ENCODE results near the gene KCNE2.

DNA sequence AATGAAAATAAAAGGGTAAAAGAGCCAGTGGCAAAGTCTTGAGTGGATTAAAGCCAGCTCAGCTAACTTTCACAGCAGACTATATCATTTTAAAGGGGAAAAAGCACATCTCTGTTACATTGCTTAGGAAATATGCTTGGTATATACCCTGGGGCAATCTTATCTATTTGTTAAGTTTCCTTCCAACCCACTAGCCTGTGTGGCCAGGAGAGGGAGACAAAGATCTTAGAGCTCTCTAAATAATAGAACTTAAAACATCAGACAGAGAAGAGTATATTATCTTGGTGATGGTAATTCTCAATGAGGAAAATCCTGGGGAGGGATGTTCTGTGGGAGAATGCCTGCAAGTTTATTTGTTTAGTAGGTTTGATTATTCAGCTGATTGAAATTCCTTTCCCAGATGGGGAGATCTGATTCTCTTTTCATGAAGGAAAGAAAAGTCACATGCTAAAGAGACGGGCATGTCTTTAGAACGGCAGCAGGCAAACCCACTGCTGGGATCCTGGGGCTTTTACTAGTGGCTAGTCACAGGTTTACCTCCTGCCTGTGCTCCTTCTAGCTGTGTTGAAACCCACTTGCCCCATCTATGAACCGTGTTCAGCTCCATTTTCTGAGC, 3.6 kb downstream of the KCNE2 start:
- TF ChIP-seq CTCF (conservative IDR thresholded peaks at IDR 0.05) (peak; percentile 84), ZFX (IDR thresholded peaks at IDR 0.05) (no peak)
